ENCODE data around the gene JAKMIP2.

GRCh38 chr5:147617191-147617606 lies 165.3 kb downstream of the JAKMIP2 start:
- TF ChIP-seq POLR2A (IDR thresholded peaks at IDR 0.05): no peak
- TF ChIP-seq, protein P1, sequence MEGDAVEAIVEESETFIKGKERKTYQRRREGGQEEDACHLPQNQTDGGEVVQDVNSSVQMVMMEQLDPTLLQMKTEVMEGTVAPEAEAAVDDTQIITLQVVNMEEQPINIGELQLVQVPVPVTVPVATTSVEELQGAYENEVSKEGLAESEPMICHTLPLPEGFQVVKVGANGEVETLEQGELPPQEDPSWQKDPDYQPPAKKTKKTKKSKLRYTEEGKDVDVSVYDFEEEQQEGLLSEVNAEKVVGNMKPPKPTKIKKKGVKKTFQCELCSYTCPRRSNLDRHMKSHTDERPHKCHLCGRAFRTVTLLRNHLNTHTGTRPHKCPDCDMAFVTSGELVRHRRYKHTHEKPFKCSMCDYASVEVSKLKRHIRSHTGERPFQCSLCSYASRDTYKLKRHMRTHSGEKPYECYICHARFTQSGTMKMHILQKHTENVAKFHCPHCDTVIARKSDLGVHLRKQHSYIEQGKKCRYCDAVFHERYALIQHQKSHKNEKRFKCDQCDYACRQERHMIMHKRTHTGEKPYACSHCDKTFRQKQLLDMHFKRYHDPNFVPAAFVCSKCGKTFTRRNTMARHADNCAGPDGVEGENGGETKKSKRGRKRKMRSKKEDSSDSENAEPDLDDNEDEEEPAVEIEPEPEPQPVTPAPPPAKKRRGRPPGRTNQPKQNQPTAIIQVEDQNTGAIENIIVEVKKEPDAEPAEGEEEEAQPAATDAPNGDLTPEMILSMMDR (IDR thresholded peaks at IDR 0.05): no peak
